Tibial nerve (tissue), 4 donors: ENCODE measurements around the gene BCAS3.

Source experiments
- CTCF ChIP-seq, 5 experiments: fragments of 200-600 bp in 3 of 5; fragments of 450-650 bp in 2 of 5; sonication (generic) in 3 of 5; IDR thresholded peaks; one replicate each; pipeline ENCODE4 v1.5.1; 2016 to 2019; ENCODE audit warnings: antibody characterized with exemption in 5 of 5, mild to moderate bottlenecking in 3 of 5, moderate library complexity in 2 of 5
- EP300 ChIP-seq, 2 donors: sonication (generic); formaldehyde crosslinking; IDR thresholded peaks; one replicate each; pipeline ENCODE4 v1.6.1; 2017; ENCODE audit warnings: antibody characterized with exemption in 2 of 2, mild to moderate bottlenecking in 1 of 2
- POLR2A ChIP-seq, 2 donors: fragments of 450-650 bp; IDR thresholded peaks; one replicate each; pipeline ENCODE4 v1.6.1; 2017; ENCODE audit warnings: antibody characterized with exemption in 2 of 2, mild to moderate bottlenecking in 2 of 2, moderate library complexity in 2 of 2

- no peak for TF ChIP-seq CTCF (IDR thresholded peaks at IDR 0.05)
- no peak for TF ChIP-seq POLR2A (IDR thresholded peaks at IDR 0.05)
- TF ChIP-seq EP300 (IDR thresholded peaks at IDR 0.05), result no peak
Observed at GRCh38 chr17:61212655-61213054, 535.0 kb downstream of the BCAS3 start.
